ENCODE results near the gene PSMC4.

Gene PSMC4

GRCh38 chr19:39982883-39983282 is 11.9 kb downstream of the PSMC4 start:
- no peak for TF ChIP-seq CTCF (IDR thresholded peaks at IDR 0.05)

GRCh38 chr19:39983695-39984300 is 12.8 kb downstream of the PSMC4 start:
- TF ChIP-seq CTCF (IDR thresholded peaks at IDR 0.05), result no peak

- TF ChIP-seq CTCF (IDR thresholded peaks at IDR 0.05), result no peak
Measured at GRCh38 chr19:39986643-39987042, 15.7 kb downstream of the PSMC4 start.

GRCh38 chr19:39987167-39987566 is 16.2 kb downstream of the PSMC4 start:
- no peak for TF ChIP-seq CTCF (IDR thresholded peaks at IDR 0.05)

- TF ChIP-seq CTCF (IDR thresholded peaks at IDR 0.05), result no peak
Measured at GRCh38 chr19:39987596-39987995, 16.6 kb downstream of the PSMC4 start.

- TF ChIP-seq CTCF (IDR thresholded peaks at IDR 0.05), result no peak
Measured at GRCh38 chr19:39993605-39994004, 22.6 kb downstream of the PSMC4 start.

- TF ChIP-seq CTCF (IDR thresholded peaks at IDR 0.05), result no peak
Measured at GRCh38 chr19:39994361-39994760, 23.4 kb downstream of the PSMC4 start.

GRCh38 chr19:39995794-39996193 is 24.8 kb downstream of the PSMC4 start:
- TF ChIP-seq CTCF (IDR thresholded peaks at IDR 0.05), result no peak
